ENCODE measurements around the gene MAGI1.
A peak's percentile ranks its signal among the peaks of the same experiment; 100 is the strongest.

Gene MAGI1

GRCh38 chr3:65556934-65557577 is 481.7 kb downstream of the MAGI1 start:
- POLR2A ChIA-PET = no interaction called here
- no peak for DNase-seq (ENCODE audit: extremely low spot score)
- CTCF ChIA-PET = interaction anchor here (1.0 kb wide), 1 partner anchor 22 kb away, joined by 3 read pairs; no protein-coding TSS in a partner anchor
- TF ChIP-seq BHLHE40 (IDR thresholded peaks at IDR 0.05; ENCODE audit: borderline replicate concordance) = no peak
- no peak for TF ChIP-seq LEF1 (IDR thresholded peaks at IDR 0.05; ENCODE audit: borderline replicate concordance)
- TF ChIP-seq FOXM1 (IDR thresholded peaks at IDR 0.05; ENCODE audit: borderline replicate concordance) = no peak
- no peak for TF ChIP-seq ARNT (IDR thresholded peaks at IDR 0.05)

- POLR2A ChIA-PET = no interaction called here
- no peak for TF ChIP-seq PKNOX1 (IDR thresholded peaks at IDR 0.05)
- TF ChIP-seq LEF1 (IDR thresholded peaks at IDR 0.05; ENCODE audit: borderline replicate concordance) = no peak
- TF ChIP-seq FOXM1 (IDR thresholded peaks at IDR 0.05; ENCODE audit: borderline replicate concordance) = no peak
- TF ChIP-seq FOXA1 (IDR thresholded peaks at IDR 0.05) = no peak
- TF ChIP-seq TARDBP (IDR thresholded peaks at IDR 0.05) = no peak
- no peak for TF ChIP-seq SUZ12 (IDR thresholded peaks at IDR 0.05)
- no peak for TF ChIP-seq SP1 (IDR thresholded peaks at IDR 0.05)
- TF ChIP-seq NFRKB (IDR thresholded peaks at IDR 0.05) = no peak
- no peak for TF ChIP-seq L3MBTL2 (conservative IDR thresholded peaks at IDR 0.05)
- no peak for TF ChIP-seq FOXK2 (IDR thresholded peaks at IDR 0.05)
- TF ChIP-seq ZNF384 (IDR thresholded peaks at IDR 0.05) = no peak
- TF ChIP-seq CTBP1 (IDR thresholded peaks at IDR 0.05; ENCODE audit: borderline replicate concordance) = no peak
- TF ChIP-seq ARNT (IDR thresholded peaks at IDR 0.05) = no peak
- TF ChIP-seq HDGF (IDR thresholded peaks at IDR 0.05; ENCODE audit: borderline replicate concordance) = no peak
- no peak for DNase-seq (ENCODE audit: extremely low spot score)
- CTCF ChIA-PET = no interaction called here
Measured at GRCh38 chr3:65552434-65552833, 486.3 kb downstream of the MAGI1 start.

GRCh38 chr3:65551945-65552344 is 486.8 kb downstream of the MAGI1 start:
- ChIA-PET POLR2A (no interaction called here), CTCF (no interaction called here)
- TF ChIP-seq HDGF (IDR thresholded peaks at IDR 0.05; ENCODE audit: borderline replicate concordance) (no peak), NFRKB (IDR thresholded peaks at IDR 0.05) (no peak), PKNOX1 (IDR thresholded peaks at IDR 0.05) (no peak), BHLHE40 (IDR thresholded peaks at IDR 0.05; ENCODE audit: borderline replicate concordance) (no peak), ZNF384 (IDR thresholded peaks at IDR 0.05) (no peak)
- no peak for DNase-seq (ENCODE audit: extremely low spot score)

- POLR2A ChIA-PET = no interaction called here
- DNase-seq (ENCODE audit: extremely low spot score) = no peak
- CTCF ChIA-PET = no interaction called here
- TF ChIP-seq SP1 (IDR thresholded peaks at IDR 0.05) (no peak), ELF4 (IDR thresholded peaks at IDR 0.05) (no peak), ZNF384 (IDR thresholded peaks at IDR 0.05) (no peak), L3MBTL2 (conservative IDR thresholded peaks at IDR 0.05) (no peak), TARDBP (IDR thresholded peaks at IDR 0.05) (no peak), FOXK2 (IDR thresholded peaks at IDR 0.05) (no peak), HDGF (IDR thresholded peaks at IDR 0.05; ENCODE audit: borderline replicate concordance) (no peak)
Measured at GRCh38 chr3:65550137-65550536, 488.6 kb downstream of the MAGI1 start.

GRCh38 chr3:65549626-65549959 is 489.1 kb downstream of the MAGI1 start:
- ChIA-PET CTCF (no interaction called here), POLR2A (no interaction called here)
- TF ChIP-seq TARDBP (IDR thresholded peaks at IDR 0.05) (no peak), NFRKB (IDR thresholded peaks at IDR 0.05) (no peak), SUZ12 (IDR thresholded peaks at IDR 0.05) (no peak), SP1 (IDR thresholded peaks at IDR 0.05) (no peak), FOXK2 (IDR thresholded peaks at IDR 0.05) (no peak), FOXM1 (IDR thresholded peaks at IDR 0.05; ENCODE audit: borderline replicate concordance) (no peak), HDGF (IDR thresholded peaks at IDR 0.05; ENCODE audit: borderline replicate concordance) (no peak), L3MBTL2 (conservative IDR thresholded peaks at IDR 0.05) (no peak), LEF1 (IDR thresholded peaks at IDR 0.05; ENCODE audit: borderline replicate concordance) (no peak), ZNF384 (IDR thresholded peaks at IDR 0.05) (no peak), PKNOX1 (IDR thresholded peaks at IDR 0.05) (no peak), ELF4 (IDR thresholded peaks at IDR 0.05) (no peak), FOXA1 (IDR thresholded peaks at IDR 0.05) (no peak), CTBP1 (IDR thresholded peaks at IDR 0.05; ENCODE audit: borderline replicate concordance) (no peak)
- DNase-seq (ENCODE audit: extremely low spot score) = no peak

GRCh38 chr3:65548848-65549625 is 489.7 kb downstream of the MAGI1 start:
- ChIA-PET POLR2A (interaction anchor here (0.7 kb wide), 1 partner anchor 19 kb away, joined by 3 read pairs; no protein-coding TSS in a partner anchor), CTCF (no interaction called here)
- TF ChIP-seq SP1 (IDR thresholded peaks at IDR 0.05) (no peak), PKNOX1 (IDR thresholded peaks at IDR 0.05) (no peak), TARDBP (IDR thresholded peaks at IDR 0.05) (no peak), FOXM1 (IDR thresholded peaks at IDR 0.05; ENCODE audit: borderline replicate concordance) (no peak), ELF4 (IDR thresholded peaks at IDR 0.05) (no peak), LEF1 (IDR thresholded peaks at IDR 0.05; ENCODE audit: borderline replicate concordance) (no peak)
- DNase-seq (ENCODE audit: extremely low spot score) = peak; percentile 28

All from HEK293T (cell line).